ENCODE data around the gene EIF5AL1.
A peak's percentile ranks its signal among the peaks of the same experiment; 100 is the strongest.
"Not testable (repeated sequence)": the region's sequence is repeated elsewhere in the genome, so short reads cannot be mapped to it uniquely, and the experiment has no call there.

The EIF5AL1 gene

GRCh38 chr10:79494871-79495705, 17.2 kb upstream of the EIF5AL1 start:
- peaks cover 8% of the 10 kb centered on the region for H3K4me1 Mint-ChIP-seq
- no peak for DNase-seq (ENCODE audit: low spot score in 2 of 2)
- ATAC-seq = no peak
- H3K9me3 Mint-ChIP-seq = no peaks in the 10 kb centered on the region
- no peak overlapping the region for H3K27ac Mint-ChIP-seq
- no peaks in the 10 kb centered on the region for H3K36me3 Mint-ChIP-seq
- no peak overlapping the region for H3K4me3 Mint-ChIP-seq

GRCh38 chr10:79495791-79496190, 16.5 kb upstream of the EIF5AL1 start:
- H3K9me3 Mint-ChIP-seq = no peaks in the 10 kb centered on the region
- DNase-seq (ENCODE audit: low spot score in 2 of 2) = no peak
- H3K27ac Mint-ChIP-seq = no peak overlapping the region
- H3K4me3 Mint-ChIP-seq = no peak overlapping the region
- no peak for ATAC-seq
- H3K36me3 Mint-ChIP-seq = no peaks in the 10 kb centered on the region
- peaks cover 8% of the 10 kb centered on the region for H3K4me1 Mint-ChIP-seq

GRCh38 chr10:79496896-79497295, 15.4 kb upstream of the EIF5AL1 start:
- H3K9me3 Mint-ChIP-seq = no peaks in the 10 kb centered on the region
- ATAC-seq (no peak), DNase-seq (ENCODE audit: low spot score in 2 of 2) (no peak)
- peaks cover 8% of the 10 kb centered on the region for H3K4me1 Mint-ChIP-seq
- no peak overlapping the region for H3K4me3 Mint-ChIP-seq
- no peaks in the 10 kb centered on the region for H3K36me3 Mint-ChIP-seq
- H3K27ac Mint-ChIP-seq = no peak overlapping the region

- no peak overlapping the region for H3K4me3 Mint-ChIP-seq
- DNase-seq (ENCODE audit: low spot score in 2 of 2) (no peak), ATAC-seq (no peak)
- H3K4me1 Mint-ChIP-seq = peaks cover 16% of the 10 kb centered on the region
- H3K36me3 Mint-ChIP-seq = no peaks in the 10 kb centered on the region
- no peak overlapping the region for H3K27ac Mint-ChIP-seq
- H3K9me3 Mint-ChIP-seq = no peaks in the 10 kb centered on the region
These were observed 14.0 kb upstream of the EIF5AL1 start for GRCh38 chr10:79498291-79498829.

GRCh38 chr10:79502561-79503309, 9.6 kb upstream of the EIF5AL1 start:
- H3K36me3 Mint-ChIP-seq = no peaks in the 10 kb centered on the region
- peak; percentile 27 for ATAC-seq
- H3K27ac Mint-ChIP-seq = peak overlapping the region; percentile 5
- peaks cover 19% of the 10 kb centered on the region for H3K4me1 Mint-ChIP-seq
- no peaks in the 10 kb centered on the region for H3K9me3 Mint-ChIP-seq
- no peak overlapping the region for H3K4me3 Mint-ChIP-seq
- DNase-seq (ENCODE audit: low spot score in 2 of 2) = no peak

- peaks cover 19% of the 10 kb centered on the region for H3K4me1 Mint-ChIP-seq
These were observed 8.5 kb upstream of the EIF5AL1 start for GRCh38 chr10:79503787-79504186.

GRCh38 chr10:79504483-79504882, 7.8 kb upstream of the EIF5AL1 start:
- H3K9me3 Mint-ChIP-seq; H3K36me3 Mint-ChIP-seq; H3K4me3 Mint-ChIP-seq; H3K27ac Mint-ChIP-seq; DNase-seq (ENCODE audit: low spot score in 2 of 2); ATAC-seq: not testable (repeated sequence)
- H3K4me1 Mint-ChIP-seq = peaks cover 19% of the 10 kb centered on the region

More at GRCh38 chr10:79503787-79504186, 8.5 kb upstream of the EIF5AL1 start:
- not testable (repeated sequence) for ATAC-seq; H3K36me3 Mint-ChIP-seq; H3K9me3 Mint-ChIP-seq; H3K4me3 Mint-ChIP-seq; DNase-seq (ENCODE audit: low spot score in 2 of 2)
- H3K27ac Mint-ChIP-seq = peak overlapping the region; percentile 5

- not testable (repeated sequence) for H3K4me3 Mint-ChIP-seq; ATAC-seq; DNase-seq (ENCODE audit: low spot score in 2 of 2); H3K36me3 Mint-ChIP-seq; H3K9me3 Mint-ChIP-seq; H3K27ac Mint-ChIP-seq
- peaks cover 19% of the 10 kb centered on the region for H3K4me1 Mint-ChIP-seq
These were observed 7.0 kb upstream of the EIF5AL1 start for GRCh38 chr10:79505328-79505727.

GRCh38 chr10:79505829-79506228, 6.5 kb upstream of the EIF5AL1 start:
- peak; percentile 62 for ATAC-seq
- Mint-ChIP-seq H3K27ac (no peak overlapping the region), H3K36me3 (no peaks in the 10 kb centered on the region), H3K4me3 (no peak overlapping the region), H3K9me3 (no peaks in the 10 kb centered on the region), H3K4me1 (peaks cover 19% of the 10 kb centered on the region)
- peak in 1 of 2 donors; percentile 66 for DNase-seq (ENCODE audit: low spot score in 2 of 2)

GRCh38 chr10:79507440-79508167, 4.7 kb upstream of the EIF5AL1 start:
- H3K4me3 Mint-ChIP-seq = no peak overlapping the region

GRCh38 chr10:79508245-79508644, 4.1 kb upstream of the EIF5AL1 start:
- peaks cover 12% of the 10 kb centered on the region for H3K4me1 Mint-ChIP-seq
- ATAC-seq; H3K36me3 Mint-ChIP-seq; H3K4me3 Mint-ChIP-seq; H3K27ac Mint-ChIP-seq; H3K9me3 Mint-ChIP-seq; DNase-seq (ENCODE audit: low spot score in 2 of 2): not testable (repeated sequence)

More at GRCh38 chr10:79507440-79508167, 4.7 kb upstream of the EIF5AL1 start:
- DNase-seq (ENCODE audit: low spot score in 2 of 2) = no peak
- ATAC-seq = no peak
- Mint-ChIP-seq H3K27ac (no peak overlapping the region), H3K9me3 (no peaks in the 10 kb centered on the region), H3K36me3 (no peaks in the 10 kb centered on the region), H3K4me1 (peaks cover 19% of the 10 kb centered on the region)

GRCh38 chr10:79509306-79509933, 2.9 kb upstream of the EIF5AL1 start:
- not testable (repeated sequence) for DNase-seq (ENCODE audit: low spot score in 2 of 2); H3K4me3 Mint-ChIP-seq

GRCh38 chr10:79509934-79510508, 2.3 kb upstream of the EIF5AL1 start:
- not testable (repeated sequence) for H3K27ac Mint-ChIP-seq; DNase-seq (ENCODE audit: low spot score in 2 of 2); H3K36me3 Mint-ChIP-seq; H3K4me3 Mint-ChIP-seq; H3K9me3 Mint-ChIP-seq; ATAC-seq
- peaks cover 12% of the 10 kb centered on the region for H3K4me1 Mint-ChIP-seq

More at GRCh38 chr10:79509306-79509933, 2.9 kb upstream of the EIF5AL1 start:
- H3K27ac Mint-ChIP-seq, H3K9me3 Mint-ChIP-seq, H3K36me3 Mint-ChIP-seq, ATAC-seq: not testable (repeated sequence)
- peaks cover 12% of the 10 kb centered on the region for H3K4me1 Mint-ChIP-seq

GRCh38 chr10:79516532-79517205, 4.3 kb downstream of the EIF5AL1 start:
- H3K27ac Mint-ChIP-seq; H3K36me3 Mint-ChIP-seq; DNase-seq (ENCODE audit: low spot score in 2 of 2); ATAC-seq; H3K4me1 Mint-ChIP-seq; H3K4me3 Mint-ChIP-seq; H3K9me3 Mint-ChIP-seq: not testable (repeated sequence)

Data from stimulated activated effector memory CD8-positive, alpha-beta T cell treated with anti-CD3 and anti-CD28 coated beads, Interleukin-12 subunit alpha, Interleukin-12 subunit beta, amount 100 ng/mL, for 72 hours (primary cell).